HCT116 (cell line): ENCODE results near the gene PDC. TPM values are rescaled to one million over a fixed set of nuclear protein-coding genes. Genes with fewer than 3 reads are reported as not detected.

ENCODE experiments used
- ATAC-seq: fragments of 200-7000 bp; cut with Tn5 transposase; 2 replicates; pipeline ENCODE4 v1.9.1; 2020; ENCODE audit warnings: mild to moderate bottlenecking, moderate library complexity
- BruUV-seq: library from RNA; stranded (reverse); fragments of 400-500 nt; replicated peaks from 2 replicates; lab custom pipeline; 2021; lab: Mats Ljungman, UMichigan
- CTCF ChIA-PET: fragments of 300-600 bp; sonication (Branson Sonifier 250); formaldehyde crosslinking; loops from one replicate; lab custom pipeline; 2021; ENCODE audit warnings: antibody characterized with exemption; lab: Charles Lee
- POLR2A ChIA-PET: fragments of 300-600, 350-600 bp; sonication (Branson Sonifier 250); formaldehyde crosslinking; loops from one replicate; lab custom pipeline; 2021; ENCODE audit warnings: antibody characterized with exemption; lab: Charles Lee
- RAD21 ChIA-PET, 2 experiments: fragments of 300-600 bp; sonication (Branson Sonifier 250); formaldehyde crosslinking; loops; one replicate each; lab custom pipeline; 2023; ENCODE audit warnings: low total read pairs in 2 of 2; ENCODE audit not compliant: uncharacterized antibody in 2 of 2, unreplicated experiment in 2 of 2, low non-redundant PET in 1 of 2; lab: Charles Lee
- DNase-seq: peaks from one replicate; pipeline ENCODE4 v3.0.0-alpha.2; 2010; ENCODE audit warnings: low read depth, low spot score
- H2AFZ ChIP-seq: fragments of 200-600 bp; shearing (Covaris generic), sonication (generic); 2 replicates; pipeline ENCODE4 v1.6.1; 2017; ENCODE audit warnings: low read depth, mixed run types, mixed read lengths, antibody characterized with exemption, low read length; ENCODE audit not compliant: poor library complexity, severe bottlenecking
- H3K27ac ChIP-seq: 2 replicates; pipeline ENCODE4 v1.5.1; 2012; ENCODE audit warnings: low read depth, low read length
- H3K27me3 ChIP-seq: fragments of 200-600 bp; sonication (generic); 2 replicates; pipeline ENCODE4 v1.6.1; 2016; ENCODE audit warnings: mixed run types, low read length, mixed read lengths; ENCODE audit not compliant: insufficient read depth
- H3K36me3 ChIP-seq, 2 experiments: fragments of 200-500 bp in 1 of 2; fragments of 200-600 bp in 1 of 2; sonication (Bioruptor generic) in 1 of 2; sonication (generic) in 1 of 2; 2 replicates each; pipeline versions ENCODE4 v1.5.1 to v1.6.1; 2014 to 2016; ENCODE audit warnings: low read length in 2 of 2, inconsistent platforms in 1 of 2, mixed read lengths in 1 of 2, mixed run types in 1 of 2; ENCODE audit not compliant: insufficient read depth in 2 of 2, control insufficient read depth in 1 of 2
- H3K4me1 ChIP-seq, 2 experiments: fragments of 200-600 bp in 1 of 2; sonication (generic) in 1 of 2; 2 replicates each; pipeline versions ENCODE4 v1.5.1 to v1.6.1; 2012 to 2017; ENCODE audit warnings: low read length in 2 of 2, inconsistent platforms in 1 of 2, mild to moderate bottlenecking in 1 of 2, mixed read lengths in 1 of 2, mixed run types in 1 of 2, moderate library complexity in 1 of 2; ENCODE audit not compliant: insufficient read depth in 2 of 2, control insufficient read depth in 1 of 2
- H3K4me2 ChIP-seq: fragments of 200-600 bp; sonication (generic); 2 replicates; pipeline ENCODE4 v1.6.1; 2017; ENCODE audit warnings: mixed run types, low read length, mixed read lengths
- H3K4me3 ChIP-seq, 2 experiments: fragments of 200-600 bp in 1 of 2; sonication (generic) in 1 of 2; replicated peaks in 1 of 2; 2 replicates each; pipeline ENCODE4 v1.5.1; 2011 to 2016; ENCODE audit warnings: low read length in 2 of 2, control low read depth in 1 of 2, low read depth in 1 of 2, mild to moderate bottlenecking in 1 of 2, mixed read lengths in 1 of 2, mixed run types in 1 of 2
- H3K79me2 ChIP-seq: fragments of 200-600 bp; sonication (generic); 2 replicates; pipeline ENCODE4 v1.6.1; 2017; ENCODE audit warnings: mild to moderate bottlenecking, mixed run types, low read length, moderate library complexity, mixed read lengths; ENCODE audit not compliant: insufficient read depth
- H3K9ac ChIP-seq: fragments of 200-600 bp; sonication (generic); 2 replicates; pipeline ENCODE4 v1.6.1; 2016; ENCODE audit warnings: low read length, mixed read lengths
- H3K9me2 ChIP-seq: fragments of 200-600 bp; sonication (generic), shearing (Covaris generic); 2 replicates; pipeline ENCODE4 v1.6.1; 2017; ENCODE audit warnings: mixed run types, mild to moderate bottlenecking, moderate library complexity; ENCODE audit not compliant: insufficient read depth
- H3K9me3 ChIP-seq, 2 experiments: fragments of 200-500 bp in 1 of 2; fragments of 200-600 bp in 1 of 2; sonication (Bioruptor generic) in 1 of 2; sonication (generic) in 1 of 2; 2 replicates each; pipeline ENCODE4 v1.6.1; 2014 to 2017; ENCODE audit warnings: low read length in 2 of 2, mixed read lengths in 2 of 2, inconsistent platforms in 1 of 2, low read depth in 1 of 2, mild to moderate bottlenecking in 1 of 2, mixed run types in 1 of 2, moderate library complexity in 1 of 2; ENCODE audit not compliant: control insufficient read depth in 1 of 2, insufficient read depth in 1 of 2
- H4K20me1 ChIP-seq: fragments of 200-600 bp; sonication (generic), shearing (Covaris generic); 2 replicates; pipeline ENCODE4 v1.6.1; 2017; ENCODE audit warnings: mixed run types, mild to moderate bottlenecking, moderate library complexity; ENCODE audit not compliant: insufficient read depth
- ATF3 ChIP-seq: IDR thresholded peaks from 2 replicates; pipeline ENCODE4 v1.6.1; 2012
- CBX3 ChIP-seq: IDR thresholded peaks from 2 replicates; pipeline ENCODE4 v1.6.1; 2012; ENCODE audit warnings: low read depth
- CEBPB ChIP-seq: IDR thresholded peaks from 2 replicates; pipeline ENCODE4 v1.6.1; 2012; ENCODE audit warnings: low read depth
- CTCF ChIP-seq, 3 experiments: fragments of 200-600 bp in 1 of 3; sonication (generic) in 1 of 3; IDR thresholded peaks in 2 of 3; conservative IDR thresholded peaks in 1 of 3; 2 replicates each; pipeline ENCODE4 v1.5.1; 2012 to 2017; ENCODE audit warnings: low read depth in 2 of 3, low read length in 2 of 3, antibody characterized with exemption in 1 of 3, borderline replicate concordance in 1 of 3, control low read depth in 1 of 3, mild to moderate bottlenecking in 1 of 3, mixed read lengths in 1 of 3, mixed run types in 1 of 3, moderate library complexity in 1 of 3; ENCODE audit not compliant: insufficient read depth in 1 of 3
- ELF1 ChIP-seq: IDR thresholded peaks from 2 replicates; pipeline ENCODE4 v1.6.1; 2012; ENCODE audit warnings: low read depth, borderline replicate concordance
- FOSL1 ChIP-seq: IDR thresholded peaks from 2 replicates; pipeline ENCODE4 v1.6.1; 2012; ENCODE audit warnings: low read depth
- JUND ChIP-seq: IDR thresholded peaks from 2 replicates; pipeline ENCODE4 v1.6.1; 2012
- POLR2A ChIP-seq: IDR thresholded peaks from 2 replicates; pipeline ENCODE4 v1.7.0; 2011; ENCODE audit warnings: borderline replicate concordance; ENCODE audit not compliant: insufficient read depth, insufficient read length; ENCODE audit errors: extremely low read depth
- POLR2AphosphoS5 ChIP-seq: IDR thresholded peaks from 2 replicates; pipeline ENCODE4 v1.6.1; 2011; ENCODE audit warnings: mild to moderate bottlenecking, low read depth, low read length, moderate library complexity
- SIN3A ChIP-seq: IDR thresholded peaks from 2 replicates; pipeline ENCODE4 v1.6.1; 2012; ENCODE audit warnings: low read depth
- TCF7L2 ChIP-seq: IDR thresholded peaks from 2 replicates; pipeline ENCODE4 v1.7.0; 2011; ENCODE audit warnings: borderline replicate concordance, inconsistent platforms; ENCODE audit not compliant: insufficient read depth, insufficient read length; ENCODE audit errors: extremely low read depth
- YY1 ChIP-seq: IDR thresholded peaks from 2 replicates; pipeline ENCODE4 v1.6.1; 2011; ENCODE audit warnings: low read length, low read depth, moderate library complexity, mild to moderate bottlenecking; ENCODE audit not compliant: insufficient replicate concordance; ENCODE audit errors: extremely low read depth
- ZBTB33 ChIP-seq: IDR thresholded peaks from 2 replicates; pipeline ENCODE4 v1.6.1; 2011; ENCODE audit warnings: mild to moderate bottlenecking, low read length, moderate library complexity; ENCODE audit not compliant: insufficient replicate concordance; ENCODE audit errors: extremely low read depth
- ZFX ChIP-seq: fragments of 450-650 bp; IDR thresholded peaks from 2 replicates; pipeline ENCODE4 v1.6.1; 2017
- ZNF274 ChIP-seq: fragments of 200-500 bp; sonication (Bioruptor generic); IDR thresholded peaks from 2 replicates; pipeline ENCODE4 v1.6.1; 2014; ENCODE audit warnings: mild to moderate bottlenecking, low read depth, low read length, inconsistent platforms
- intact Hi-C: fragments of 100-400 bp; cut with micrococcal nuclease; formaldehyde crosslinking; loops from 2 replicates; pipeline ENCODE4 v1.10.0; 2022
- total RNA-seq: library from RNA; stranded (reverse); gene quantifications from one replicate; pipeline ENCODE4 v1.2.1, GENCODE V29; 2021; ENCODE audit not compliant: unreplicated experiment
- TF ChIP-seq, protein P1 (sequence below): IDR thresholded peaks from 2 replicates; pipeline ENCODE4 v1.6.1; 2012
- TF ChIP-seq, protein P2 (sequence below): IDR thresholded peaks from 2 replicates; pipeline ENCODE4 v1.6.1; 2012; ENCODE audit warnings: low read depth

Gene PDC
- total RNA-seq, 1 experiment from 2014 or later = not detected

DNA sequence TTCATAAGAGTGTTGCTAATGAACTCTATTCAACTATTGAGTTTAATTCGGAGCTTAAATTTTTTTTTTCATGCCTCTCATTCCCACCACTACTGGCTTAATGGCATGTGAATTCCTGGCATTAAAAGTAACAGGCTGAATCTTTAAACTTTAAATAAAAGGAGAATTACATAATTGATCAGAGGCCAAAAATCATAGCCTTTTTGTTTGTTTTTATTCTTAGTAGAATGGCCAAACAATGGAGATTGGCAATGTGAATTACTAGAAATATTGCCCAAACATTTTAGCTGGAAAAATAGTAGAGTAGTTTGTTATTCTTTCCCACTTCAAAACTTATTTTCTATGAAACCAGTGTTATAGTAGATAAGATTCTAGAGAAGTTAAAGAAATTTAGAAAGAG, 25.1 kb upstream of the PDC start:
- no TSS peak for BruUV-seq
- H3K9me2 ChIP-seq = no peaks in the 10 kb centered on the region
- no peak overlapping the region for H3K27ac ChIP-seq
- DNase-seq (no peak), ATAC-seq (no peak)
- no peak overlapping the region for H3K4me2 ChIP-seq
- intact Hi-C loops = no loop called here
- H2AFZ ChIP-seq = no peak overlapping the region
- H3K9me3 ChIP-seq = no peaks in the 10 kb centered on the region
- no peak overlapping the region for H3K4me3 ChIP-seq
- CTCF ChIA-PET = interaction anchor here (1.8 kb wide), 1 partner anchor 320 kb away, joined by 5 read pairs; no protein-coding TSS in a partner anchor
- POLR2A ChIA-PET = no interaction called here
- H3K36me3 ChIP-seq = no peaks in the 10 kb centered on the region
- TF ChIP-seq CEBPB (no peak), CBX3 (no peak), ZBTB33 (no peak), YY1 (no peak), TCF7L2 (no peak), ATF3 (no peak), ELF1 (no peak), JUND (no peak), POLR2A (no peak), ZNF274 (no peak), FOSL1 (no peak), CTCF (IDR thresholded peaks at IDR 0.05 in 2 of 3, conservative IDR thresholded peaks at IDR 0.05 in 1 of 3; ENCODE audit: borderline replicate concordance in 1 of 3, insufficient read depth in 1 of 3, low read depth in 2 of 3, low read length in 2 of 3) (no peak), POLR2AphosphoS5 (no peak), ZFX (no peak), SIN3A (no peak)
- TF ChIP-seq, protein P1, sequence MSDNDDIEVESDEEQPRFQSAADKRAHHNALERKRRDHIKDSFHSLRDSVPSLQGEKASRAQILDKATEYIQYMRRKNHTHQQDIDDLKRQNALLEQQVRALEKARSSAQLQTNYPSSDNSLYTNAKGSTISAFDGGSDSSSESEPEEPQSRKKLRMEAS = no peak
- TF ChIP-seq, protein P2, sequence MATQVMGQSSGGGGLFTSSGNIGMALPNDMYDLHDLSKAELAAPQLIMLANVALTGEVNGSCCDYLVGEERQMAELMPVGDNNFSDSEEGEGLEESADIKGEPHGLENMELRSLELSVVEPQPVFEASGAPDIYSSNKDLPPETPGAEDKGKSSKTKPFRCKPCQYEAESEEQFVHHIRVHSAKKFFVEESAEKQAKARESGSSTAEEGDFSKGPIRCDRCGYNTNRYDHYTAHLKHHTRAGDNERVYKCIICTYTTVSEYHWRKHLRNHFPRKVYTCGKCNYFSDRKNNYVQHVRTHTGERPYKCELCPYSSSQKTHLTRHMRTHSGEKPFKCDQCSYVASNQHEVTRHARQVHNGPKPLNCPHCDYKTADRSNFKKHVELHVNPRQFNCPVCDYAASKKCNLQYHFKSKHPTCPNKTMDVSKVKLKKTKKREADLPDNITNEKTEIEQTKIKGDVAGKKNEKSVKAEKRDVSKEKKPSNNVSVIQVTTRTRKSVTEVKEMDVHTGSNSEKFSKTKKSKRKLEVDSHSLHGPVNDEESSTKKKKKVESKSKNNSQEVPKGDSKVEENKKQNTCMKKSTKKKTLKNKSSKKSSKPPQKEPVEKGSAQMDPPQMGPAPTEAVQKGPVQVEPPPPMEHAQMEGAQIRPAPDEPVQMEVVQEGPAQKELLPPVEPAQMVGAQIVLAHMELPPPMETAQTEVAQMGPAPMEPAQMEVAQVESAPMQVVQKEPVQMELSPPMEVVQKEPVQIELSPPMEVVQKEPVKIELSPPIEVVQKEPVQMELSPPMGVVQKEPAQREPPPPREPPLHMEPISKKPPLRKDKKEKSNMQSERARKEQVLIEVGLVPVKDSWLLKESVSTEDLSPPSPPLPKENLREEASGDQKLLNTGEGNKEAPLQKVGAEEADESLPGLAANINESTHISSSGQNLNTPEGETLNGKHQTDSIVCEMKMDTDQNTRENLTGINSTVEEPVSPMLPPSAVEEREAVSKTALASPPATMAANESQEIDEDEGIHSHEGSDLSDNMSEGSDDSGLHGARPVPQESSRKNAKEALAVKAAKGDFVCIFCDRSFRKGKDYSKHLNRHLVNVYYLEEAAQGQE = no peak
- H3K27me3 ChIP-seq = no peaks in the 10 kb centered on the region
- no peaks in the 10 kb centered on the region for H4K20me1 ChIP-seq
- H3K9ac ChIP-seq = no peak overlapping the region
- no peaks in the 10 kb centered on the region for H3K4me1 ChIP-seq
- H3K79me2 ChIP-seq = no peaks in the 10 kb centered on the region
- RAD21 ChIA-PET = no interaction called here
